GM12878 (cell line): ENCODE measurements around the gene MNT. TPM values are rescaled to one million over a fixed set of nuclear protein-coding genes. Genes with fewer than 3 reads are reported as not detected.

ENCODE experiments used
- ATAC-seq: fragments of 200-7000 bp; cut with Tn5 transposase; 3 replicates; pipeline ENCODE4 v1.9.1; 2020; ENCODE audit warnings: mild to moderate bottlenecking, moderate library complexity
- Bru-seq: library from RNA; stranded (reverse); fragments of 400-500 nt; gene quantifications from one replicate; lab custom pipeline; 2021; lab: Mats Ljungman, UMichigan
- BruChase-seq, 2 experiments: library from RNA; stranded (reverse); fragments of 400-500 nt; gene quantifications; one replicate each; lab custom pipeline; 2021; lab: Mats Ljungman, UMichigan
- BruUV-seq: library from RNA; stranded (reverse); fragments of 400-500 nt; replicated peaks from 2 replicates; lab custom pipeline; 2021; lab: Mats Ljungman, UMichigan
- CTCF ChIA-PET: fragments of 300-600 bp; sonication (Branson Sonifier 250); formaldehyde crosslinking; extraction: SDS; loops from one replicate; lab custom pipeline; 2021; ENCODE audit warnings: inconsistent platforms; lab: Yijun Ruan, JAX
- POLR2A ChIA-PET: fragments of 350-600 bp; formaldehyde crosslinking; extraction: SDS; loops from one replicate; lab custom pipeline; 2021; ENCODE audit warnings: inconsistent platforms; lab: Charles Lee
- RAD21 ChIA-PET: fragments of 300-600 bp; sonication (Branson Sonifier 250); formaldehyde crosslinking; loops from one replicate; lab custom pipeline; 2023; ENCODE audit warnings: antibody characterized with exemption; ENCODE audit not compliant: unreplicated experiment; lab: Charles Lee
- SMC1A ChIA-PET: fragments of 300-600 bp; sonication (Branson Sonifier 250); formaldehyde crosslinking; loops from one replicate; lab custom pipeline; 2023; ENCODE audit not compliant: unreplicated experiment, uncharacterized antibody; lab: Charles Lee
- DNase-seq: peaks from one replicate; pipeline ENCODE4 v3.0.0-alpha.2; 2011; ENCODE audit warnings: low read depth, low spot score
- FAIRE-seq: peaks from 3 replicates; lab custom pipeline; 2011; peaks lifted over from hg19 to GRCh38; lab: Jason Lieb, UNC
- H2AFZ ChIP-seq: 2 replicates; pipeline ENCODE4 v1.6.0; 2011; ENCODE audit warnings: low read depth, low read length, control low read depth; ENCODE audit not compliant: control insufficient read depth
- H3K27ac ChIP-seq: 2 replicates; pipeline ENCODE4 v1.5.1; 2011; ENCODE audit warnings: control low read depth; ENCODE audit not compliant: control insufficient read depth, insufficient read depth
- H3K27me3 ChIP-seq, 2 experiments: replicated peaks in 1 of 2; 2 replicates each; pipeline versions ENCODE4 v1.6.0 to v1.6.1; 2011; ENCODE audit warnings: low read length in 1 of 2; ENCODE audit not compliant: control insufficient read depth in 2 of 2, insufficient read depth in 2 of 2
- H3K36me3 ChIP-seq, 2 experiments: 2 replicates each; pipeline ENCODE4 v1.5.1; 2011; ENCODE audit warnings: low read length in 1 of 2; ENCODE audit not compliant: control insufficient read depth in 2 of 2, insufficient read depth in 2 of 2
- H3K4me1 ChIP-seq: 2 replicates; pipeline ENCODE4 v1.6.1; 2011; ENCODE audit warnings: mild to moderate bottlenecking, low read length, moderate library complexity, mixed read lengths; ENCODE audit not compliant: control insufficient read depth, insufficient read depth
- H3K4me2 ChIP-seq: 2 replicates; pipeline ENCODE4 v1.6.0; 2011; ENCODE audit warnings: control low read depth; ENCODE audit not compliant: control insufficient read depth, insufficient read depth
- H3K4me3 ChIP-seq: fragments of 200-600 bp; sonication (generic); 2 replicates; pipeline ENCODE4 v1.5.1; 2016
- H3K79me2 ChIP-seq: 2 replicates; pipeline ENCODE4 v1.6.0; 2011; ENCODE audit warnings: low read length; ENCODE audit not compliant: control insufficient read depth, insufficient read depth
- H3K9ac ChIP-seq: 2 replicates; pipeline ENCODE4 v1.8.0; 2011; ENCODE audit warnings: low read length, control low read depth, mixed read lengths; ENCODE audit not compliant: control insufficient read depth, insufficient read depth
- H3K9me3 ChIP-seq: replicated peaks from 3 replicates; pipeline ENCODE4 v1.5.1; 2011; ENCODE audit warnings: mild to moderate bottlenecking, low read length; ENCODE audit not compliant: control insufficient read depth, insufficient read depth
- H4K20me1 ChIP-seq: 2 replicates; pipeline ENCODE4 v1.6.0; 2011; ENCODE audit not compliant: control insufficient read depth, insufficient read depth
- BHLHE40 ChIP-seq, 2 experiments: fragments of 450-650 bp in 1 of 2; IDR thresholded peaks; 2 replicates each; pipeline ENCODE4 v1.6.1; 2011 to 2017; ENCODE audit warnings: low read depth in 2 of 2, borderline replicate concordance in 1 of 2, improper control_type of control experiment in 1 of 2, low read length in 1 of 2, mild to moderate bottlenecking in 1 of 2
- CEBPZ ChIP-seq: fragments of 150-350 bp; IDR thresholded peaks from 2 replicates; pipeline ENCODE4 v1.6.1; 2016; ENCODE audit warnings: low read depth, low read length
- FOXM1 ChIP-seq: IDR thresholded peaks from 2 replicates; pipeline ENCODE4 v1.6.1; 2012; ENCODE audit warnings: low read depth, mild to moderate bottlenecking, inconsistent platforms, low read length, moderate library complexity
- JUND ChIP-seq: IDR thresholded peaks from 2 replicates; pipeline ENCODE4 v1.6.1; 2012; ENCODE audit warnings: low read depth, mild to moderate bottlenecking, low read length, improper control_type of control experiment, moderate library complexity
- NR2C1 ChIP-seq: fragments of 450-650 bp; IDR thresholded peaks from 2 replicates; pipeline ENCODE4 v1.6.1; 2017; ENCODE audit warnings: antibody characterized with exemption, mild to moderate bottlenecking, moderate library complexity
- PAX8 ChIP-seq: fragments of 450-650 bp; IDR thresholded peaks from 2 replicates; pipeline ENCODE4 v1.6.1; 2017; ENCODE audit warnings: mild to moderate bottlenecking, moderate library complexity
- RELB ChIP-seq: fragments of 450-650 bp; IDR thresholded peaks from 2 replicates; pipeline ENCODE4 v1.6.1; 2017; ENCODE audit warnings: low read depth, mild to moderate bottlenecking, moderate library complexity
- SUPT20H ChIP-seq: IDR thresholded peaks from 2 replicates; pipeline ENCODE4 v1.6.1; 2011; ENCODE audit warnings: low read depth, mild to moderate bottlenecking, low read length, moderate library complexity, borderline replicate concordance; ENCODE audit not compliant: control insufficient read depth
- ZBTB33 ChIP-seq: fragments of 450-650 bp; IDR thresholded peaks from 2 replicates; pipeline ENCODE4 v1.6.1; 2017; ENCODE audit warnings: mild to moderate bottlenecking
- ZNF384 ChIP-seq: IDR thresholded peaks from 2 replicates; pipeline ENCODE4 v1.6.1; 2012; ENCODE audit warnings: low read depth, mild to moderate bottlenecking, low read length, improper control_type of control experiment, borderline replicate concordance
- WGBS: methylation state at CpG from one replicate; pipeline ENCODE4 v1.1.6; 2016; ENCODE audit warnings: low lambda C conversion rate; ENCODE audit not compliant: insufficient replicate concordance, insufficient coverage; ENCODE audit errors: missing lambda C conversion rate; 5-methylcytosine and 5-hydroxymethylcytosine counted together
- in situ Hi-C: fragments of 300-500 bp; cut with MboI; formaldehyde crosslinking; loops from 9 replicates; pipeline ENCODE4 v1.14.3; 2018; ENCODE audit warnings: mixed read lengths
- intact Hi-C: fragments of 100-400 bp; cut with micrococcal nuclease; formaldehyde crosslinking; loops from one replicate; pipeline ENCODE4 v1.14.2; 2022; ENCODE audit not compliant: unreplicated experiment
- long read RNA-seq, 2 experiments: library from polyadenylated mRNA; unstranded; transcript quantifications; one replicate each; pipeline ENCODE4 v2.0.0, GENCODE V29; 2019 to 2020
- polyA minus RNA-seq, 3 experiments: library from RNA; depleted of rRNA, polyadenylated mRNA; stranded (reverse); fragments of >200 nt; gene quantifications; 2 replicates each; pipeline ENCODE4 v1.2.3, GENCODE V29; 2011
- polyA plus RNA-seq, 11 experiments: library from polyadenylated mRNA; depleted of rRNA in 4 of 11; unstranded in 6 of 11; stranded (reverse) in 5 of 11; fragments of >200 nt; fragmentation: Nextera tagmentation in 4 of 11; fragmentation: Illumina TruSeq in 1 of 11; extraction: Ambion mirVana in 4 of 11; extraction: Trizol in 1 of 11; gene quantifications; 1 replicate in 1 of 11; 2 replicates in 10 of 11; pipeline versions ENCODE4 v1.2.1 to v1.2.3, GENCODE V29; 2011 to 2016; ENCODE audit warnings: inconsistent platforms in 2 of 11, missing spikeins in 2 of 11, low read depth in 1 of 11
- total RNA-seq, 4 experiments: library from RNA; depleted of rRNA in 3 of 4; stranded (reverse); fragments of >200 nt in 3 of 4; fragmentation: Illumina TruSeq in 1 of 4; extraction: Trizol in 1 of 4; gene quantifications; 2 replicates each; pipeline versions ENCODE4 v1.2.1 to v1.2.3, GENCODE V29; 2013 to 2021

Gene MNT
- total RNA-seq (2013; cell fraction: nucleolus; rRNA removed): 27.4 and 29.1 TPM in 2 replicates
- total RNA-seq (2014; rRNA removed): 5.7 and 8.2 TPM in 2 replicates
- 3.4 and 3.5 TPM in 2 replicates for total RNA-seq (2014; rRNA removed; fragmentation: Illumina TruSeq; extraction: Trizol)
- total RNA-seq (2021): 13.7 and 15.9 TPM in 2 replicates
- polyA plus RNA-seq (2011; ENCODE audit: low read depth): 4.3 TPM
- polyA plus RNA-seq (2011; rRNA removed): 1.6 and 2.4 TPM in 2 replicates
- polyA plus RNA-seq (2011; cell fraction: cytosol; rRNA removed): 2.8 and 4.8 TPM in 2 replicates
- 17.4 and 25.4 TPM in 2 replicates for polyA plus RNA-seq (2011; cell fraction: nucleus; rRNA removed)
- polyA plus RNA-seq (2012): 11.0 and 15.3 TPM in 2 replicates
- polyA plus RNA-seq (2014; fragmentation: Illumina TruSeq; extraction: Trizol): 3.7 and 5.1 TPM in 2 replicates
- polyA plus RNA-seq (2014; fragmentation: Nextera tagmentation; extraction: Ambion mirVana): under 1 TPM; 0.31 to 0.35 TPM
- polyA plus RNA-seq (2014; rRNA removed): 11.3 and 12.6 TPM in 2 replicates
- 1 to 10 TPM; 3.8 TPM for polyA plus RNA-seq (2016; fragmentation: Nextera tagmentation; extraction: Ambion mirVana)
- 2.2 and 3.1 TPM in 2 replicates for polyA minus RNA-seq (2011; rRNA and poly(A)+ RNA removed)
- 2.2 and 4.4 TPM in 2 replicates for polyA minus RNA-seq (2011; cell fraction: cytosol; rRNA and poly(A)+ RNA removed)
- polyA minus RNA-seq (2011; cell fraction: nucleus; rRNA and poly(A)+ RNA removed): 5.1 and 7.1 TPM in 2 replicates
- percentile 73 among the genes with signal in this experiment for Bru-seq, nascent RNA
- BruChase-seq, experiment 1, labeled RNA remaining after a 6-hour chase: percentile 68 among the genes with signal in this experiment
- BruChase-seq, experiment 2, labeled RNA remaining after a 2-hour chase: percentile 79 among the genes with signal in this experiment
- long read RNA-seq, experiment 1, partial matches to known transcripts: 0 of 1 reads
- long read RNA-seq, experiment 1, other reads (novel, unspliced or antisense): 1 of 1 reads
- long read RNA-seq, experiment 2, partial matches to known transcripts: 0 of 3 reads
- long read RNA-seq, experiment 2, other reads (novel, unspliced or antisense): 1 of 3 reads

- ChIA-PET SMC1A (interaction anchor here (0.6 to 4.8 kb wide), 5 partner anchors 9 to 49 kb away, joined by 3 to 35 read pairs (median 11); no protein-coding TSS in a partner anchor), CTCF (interaction anchor here (0.8 to 9.8 kb wide), 6 partner anchors 9 to 64 kb away, joined by 3 to 105 read pairs (median 7); partner anchors contain the start of gene TSR1), POLR2A (interaction anchor here (1.0 to 2.6 kb wide), 3 partner anchors 9 to 19 kb away, joined by 4 to 16 read pairs (median 8); no protein-coding TSS in a partner anchor), RAD21 (interaction anchor here (0.6 to 6.7 kb wide), 5 partner anchors 8 to 309 kb away, joined by 4 to 54 read pairs (median 18); no protein-coding TSS in a partner anchor)
- Histone ChIP-seq H3K9ac (peak within 1 kb of the TSS; percentile 84), H4K20me1 (no peaks in the 10 kb centered on the region), H3K4me1 (peaks cover 18% of the 10 kb centered on the region), H3K79me2 (peaks cover 18% of the 10 kb centered on the region), H3K4me3 (peak within 1 kb of the TSS; percentile 98), H2AFZ (peak within 1 kb of the TSS; percentile 86), H3K9me3 (no peaks in the 10 kb centered on the region), H3K27me3 (no peaks in the 10 kb centered on the region), H3K27ac (peak within 1 kb of the TSS; percentile 95), H3K36me3 (no peaks in the 10 kb centered on the region; a peak in 1 of 4 replicates), H3K4me2 (peak within 1 kb of the TSS; percentile 99)
- ATAC-seq (peak; percentile 51), FAIRE-seq (no peak), DNase-seq (no peak)
- intact Hi-C loops (loop anchor here (1.0 to 10.0 kb wide), 2 partner anchors 9 to 194 kb away; partner anchors contain the start of gene PAFAH1B1), in situ Hi-C loops (loop anchor here (25.0 kb wide), 1 partner anchor 611 kb away; no protein-coding TSS in a partner anchor)
- under 1% methylated on average over 50 of the region's 51 CpGs for WGBS
- no TSS peak for BruUV-seq
- TF ChIP-seq CEBPZ (no peak), ZBTB33 (no peak), BHLHE40 (IDR thresholded peaks at IDR 0.05; ENCODE audit: borderline replicate concordance in 1 of 2, low read depth in 2 of 2, low read length in 1 of 2) (peak in 1 of 2 experiments; percentile 83; a peak in 2 of 4 replicates), ZNF384 (no peak), NR2C1 (peak; percentile 54; the same call in 1 of the 2 replicates), SUPT20H (no peak), FOXM1 (no peak), RELB (no peak; the same call in 1 of the 2 replicates), PAX8 (no peak), JUND (no peak; the same call in 1 of the 2 replicates)
These were observed at the start of gene MNT for GRCh38 chr17:2400877-2401425. Gene MNT, minus strand, starts transcription at chr17:2401060. Its CDS starts 348 bp downstream, at chr17:2400712.
